CD14-positive monocyte (primary cell): ENCODE measurements around the gene HTR2B. TPM values are rescaled to one million over a fixed set of nuclear protein-coding genes. Genes with fewer than 3 reads are reported as not detected.

Source experiments
- DNase-seq, 3 donors: peaks; one replicate each; pipeline ENCODE4 v3.0.0-alpha.2; 2011 to 2022
- H2AFZ ChIP-seq: 2 replicates; pipeline ENCODE4 v1.6.0; 2012; ENCODE audit warnings: mild to moderate bottlenecking, low read depth, low read length, inconsistent platforms; ENCODE audit not compliant: insufficient read depth, poor library complexity, severe bottlenecking
- H3K27ac ChIP-seq, 2 donors: 1 replicate in 1 of 2; 2 replicates in 1 of 2; pipeline ENCODE4 v1.5.1; 2012 to 2013; ENCODE audit warnings: low read length in 2 of 2, control low read depth in 1 of 2, inconsistent platforms in 1 of 2, low read depth in 1 of 2, mild to moderate bottlenecking in 1 of 2
- H3K27me3 ChIP-seq, 2 donors: one replicate each; pipeline versions ENCODE4 v1.6.0 to v1.6.1; 2011 to 2013; ENCODE audit warnings: low read length in 2 of 2; ENCODE audit not compliant: control insufficient read depth in 2 of 2, insufficient read depth in 2 of 2
- H3K36me3 ChIP-seq, 2 donors: replicated peaks in 1 of 2; 1 replicate in 1 of 2; 2 replicates in 1 of 2; pipeline versions ENCODE4 v1.5.1 to v1.6.1; 2012 to 2013; ENCODE audit warnings: low read length in 2 of 2, control low read depth in 1 of 2, inconsistent platforms in 1 of 2, mild to moderate bottlenecking in 1 of 2; ENCODE audit not compliant: insufficient read depth in 2 of 2, control insufficient read depth in 1 of 2
- H3K4me1 ChIP-seq, 2 donors: 1 replicate in 1 of 2; 2 replicates in 1 of 2; pipeline versions ENCODE4 v1.5.1 to v1.6.1; 2012 to 2013; ENCODE audit warnings: low read length in 2 of 2, control low read depth in 1 of 2, inconsistent platforms in 1 of 2, mild to moderate bottlenecking in 1 of 2, moderate library complexity in 1 of 2; ENCODE audit not compliant: insufficient read depth in 2 of 2, control insufficient read depth in 1 of 2
- H3K4me2 ChIP-seq: replicated peaks from 2 replicates; pipeline ENCODE3; 2012; ENCODE audit warnings: low read length, moderate library complexity, mild to moderate bottlenecking; ENCODE audit not compliant: poor library complexity, severe bottlenecking; ENCODE audit errors: extremely low read depth
- H3K4me3 ChIP-seq, 3 experiments: fragments of 200-600 bp in 1 of 3; sonication (generic) in 1 of 3; replicated peaks in 1 of 3; 1 replicate in 2 of 3; 2 replicates in 1 of 3; pipeline ENCODE4 v1.5.1; 2011 to 2013; ENCODE audit warnings: low read length in 3 of 3, mild to moderate bottlenecking in 3 of 3, control low read depth in 2 of 3, low read depth in 2 of 3, inconsistent platforms in 1 of 3, moderate library complexity in 1 of 3
- H3K79me2 ChIP-seq: 2 replicates; pipeline ENCODE4 v1.6.0; 2012; ENCODE audit warnings: mild to moderate bottlenecking, control low read depth, inconsistent platforms, low read length, moderate library complexity; ENCODE audit not compliant: insufficient read depth
- H3K9ac ChIP-seq: 2 replicates; pipeline ENCODE4 v1.6.0; 2017; ENCODE audit warnings: low read length, mild to moderate bottlenecking; ENCODE audit not compliant: insufficient read depth, poor library complexity, severe bottlenecking
- H3K9me3 ChIP-seq, 2 donors: replicated peaks in 1 of 2; 1 replicate in 1 of 2; 2 replicates in 1 of 2; pipeline versions ENCODE4 v1.5.1 to v1.6.1; 2012 to 2013; ENCODE audit warnings: low read length in 2 of 2, control low read depth in 1 of 2; ENCODE audit not compliant: control insufficient read depth in 1 of 2, insufficient read depth in 1 of 2
- H4K20me1 ChIP-seq: 2 replicates; pipeline ENCODE4 v1.6.0; 2012; ENCODE audit warnings: mild to moderate bottlenecking, low read length, control low read depth, moderate library complexity; ENCODE audit not compliant: insufficient read depth
- H3K27ac Mint-ChIP-seq, 7 donors: one replicate each; pipeline ENCODE4 v1.8.0; 2020; ENCODE audit warnings: mild to moderate bottlenecking in 7 of 7, mixed read lengths in 7 of 7, moderate library complexity in 6 of 7, inconsistent platforms in 2 of 7
- H3K27me3 Mint-ChIP-seq, 3 donors: one replicate each; pipeline ENCODE4 v1.8.0; 2021 to 2022; ENCODE audit warnings: low read depth in 3 of 3, mild to moderate bottlenecking in 3 of 3, mixed read lengths in 3 of 3, moderate library complexity in 3 of 3, inconsistent platforms in 1 of 3
- H3K36me3 Mint-ChIP-seq, 2 donors: one replicate each; pipeline ENCODE4 v1.8.0; 2020; ENCODE audit warnings: mixed read lengths in 2 of 2, inconsistent platforms in 1 of 2, mild to moderate bottlenecking in 1 of 2
- H3K4me1 Mint-ChIP-seq: one replicate; pipeline ENCODE4 v1.8.0; 2020; ENCODE audit warnings: mild to moderate bottlenecking, mixed read lengths
- H3K4me3 Mint-ChIP-seq, 2 donors: one replicate each; pipeline ENCODE4 v1.8.0; 2020; ENCODE audit warnings: mild to moderate bottlenecking in 2 of 2, mixed read lengths in 2 of 2, moderate library complexity in 1 of 2
- H3K9me3 Mint-ChIP-seq, 7 donors: one replicate each; pipeline ENCODE4 v1.8.0; 2020 to 2022; ENCODE audit warnings: mixed read lengths in 7 of 7, mild to moderate bottlenecking in 6 of 7, moderate library complexity in 6 of 7, inconsistent platforms in 2 of 7
- WGBS: methylation state at CpG from one replicate; pipeline ENCODE4 v1.1.5; 2013; ENCODE audit warnings: missing lambda C conversion rate; ENCODE audit not compliant: insufficient coverage; 5-methylcytosine and 5-hydroxymethylcytosine counted together
- intact Hi-C, 2 donors: fragments of 100-400 bp; cut with micrococcal nuclease; formaldehyde crosslinking; loops; one replicate each; pipeline versions ENCODE4 v1.15.0 to v1.15.1; 2023
- polyA plus RNA-seq, 3 donors: library from polyadenylated mRNA; depleted of rRNA in 1 of 3; unstranded in 2 of 3; stranded (reverse) in 1 of 3; fragments of 300-500 nt in 2 of 3; fragments of >200 nt in 1 of 3; fragmentation: Illumina TruSeq in 2 of 3; gene quantifications; 1 replicate in 2 of 3; 2 replicates in 1 of 3; pipeline ENCODE4 v1.2.3, GENCODE V29; 2012 to 2021
- TF ChIP-seq, protein P1 (sequence below): fragments of 200-600 bp; IDR thresholded peaks from one replicate; pipeline ENCODE4 v1.8.0; 2022; ENCODE audit warnings: antibody characterized with exemption, mild to moderate bottlenecking

The HTR2B gene
- polyA plus RNA-seq, 3 donors: not detected

- TF ChIP-seq, protein P1, sequence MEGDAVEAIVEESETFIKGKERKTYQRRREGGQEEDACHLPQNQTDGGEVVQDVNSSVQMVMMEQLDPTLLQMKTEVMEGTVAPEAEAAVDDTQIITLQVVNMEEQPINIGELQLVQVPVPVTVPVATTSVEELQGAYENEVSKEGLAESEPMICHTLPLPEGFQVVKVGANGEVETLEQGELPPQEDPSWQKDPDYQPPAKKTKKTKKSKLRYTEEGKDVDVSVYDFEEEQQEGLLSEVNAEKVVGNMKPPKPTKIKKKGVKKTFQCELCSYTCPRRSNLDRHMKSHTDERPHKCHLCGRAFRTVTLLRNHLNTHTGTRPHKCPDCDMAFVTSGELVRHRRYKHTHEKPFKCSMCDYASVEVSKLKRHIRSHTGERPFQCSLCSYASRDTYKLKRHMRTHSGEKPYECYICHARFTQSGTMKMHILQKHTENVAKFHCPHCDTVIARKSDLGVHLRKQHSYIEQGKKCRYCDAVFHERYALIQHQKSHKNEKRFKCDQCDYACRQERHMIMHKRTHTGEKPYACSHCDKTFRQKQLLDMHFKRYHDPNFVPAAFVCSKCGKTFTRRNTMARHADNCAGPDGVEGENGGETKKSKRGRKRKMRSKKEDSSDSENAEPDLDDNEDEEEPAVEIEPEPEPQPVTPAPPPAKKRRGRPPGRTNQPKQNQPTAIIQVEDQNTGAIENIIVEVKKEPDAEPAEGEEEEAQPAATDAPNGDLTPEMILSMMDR: no peak
- Mint-ChIP-seq H3K27me3 (peaks cover 0 to 2% (median 0%) of the 10 kb centered on the region in 3 donors), H3K27ac (no peak overlapping the region), H3K36me3 (peaks cover 76 to 83% of the 10 kb centered on the region in 2 donors), H3K4me3 (no peak overlapping the region), H3K9me3 (no peaks in the 10 kb centered on the region), H3K4me1 (peaks cover 3% of the 10 kb centered on the region)
- no peaks in the 10 kb centered on the region for H3K4me1 ChIP-seq
- no peaks in the 10 kb centered on the region for H4K20me1 ChIP-seq
- no peak overlapping the region for H2AFZ ChIP-seq
- no peak overlapping the region for H3K4me3 ChIP-seq
- intact Hi-C loops: no loop called here
- no peak for DNase-seq
- H3K4me2 ChIP-seq: no peak overlapping the region
- H3K36me3 ChIP-seq: peaks cover 74 to 94% of the 10 kb centered on the region in 2 donors
- no peak overlapping the region for H3K9ac ChIP-seq
- H3K27me3 ChIP-seq: no peaks in the 10 kb centered on the region
- 100% methylated on average over 3 of the region's 3 CpGs for WGBS
- no peaks in the 10 kb centered on the region for H3K79me2 ChIP-seq
- no peaks in the 10 kb centered on the region for H3K9me3 ChIP-seq
- H3K27ac ChIP-seq: no peak overlapping the region
These were observed 38.2 kb upstream of the HTR2B start for GRCh38 chr2:231163011-231163410.

DNA sequence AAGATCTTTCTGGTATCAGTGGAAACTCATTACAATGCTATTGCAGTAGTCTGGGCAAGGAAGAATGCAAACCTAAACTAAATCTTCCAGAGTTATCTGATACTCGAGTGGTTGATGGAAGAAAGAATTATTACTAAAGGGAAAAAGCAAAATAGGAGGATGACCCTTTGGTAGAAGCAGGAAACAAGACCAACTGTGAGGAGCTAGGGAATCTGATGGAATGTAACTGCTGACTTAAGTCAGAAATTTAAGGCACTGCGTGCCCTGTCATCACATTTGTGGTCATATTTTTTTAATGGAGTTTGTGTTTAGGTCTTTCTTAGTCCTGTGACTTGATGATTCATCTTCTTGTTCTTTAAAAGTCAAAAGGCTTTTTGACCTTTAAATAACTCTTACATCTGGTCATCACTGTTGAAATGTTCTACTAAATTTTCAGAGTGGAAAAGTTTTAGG is 37.1 kb upstream of the HTR2B start:
- Histone ChIP-seq H4K20me1 (no peaks in the 10 kb centered on the region), H3K4me3 (no peak overlapping the region), H3K9me3 (no peaks in the 10 kb centered on the region), H3K9ac (no peak overlapping the region), H2AFZ (no peak overlapping the region), H3K4me2 (no peak overlapping the region), H3K27me3 (no peaks in the 10 kb centered on the region), H3K27ac (no peak overlapping the region), H3K79me2 (no peaks in the 10 kb centered on the region), H3K36me3 (peaks cover 71 to 90% of the 10 kb centered on the region in 2 donors), H3K4me1 (no peaks in the 10 kb centered on the region)
- H3K9me3 Mint-ChIP-seq: no peaks in the 10 kb centered on the region
- peaks cover 69 to 80% of the 10 kb centered on the region in 2 donors for H3K36me3 Mint-ChIP-seq
- TF ChIP-seq, protein P1: no peak
- no peaks in the 10 kb centered on the region for H3K4me1 Mint-ChIP-seq
- H3K27ac Mint-ChIP-seq: peak overlapping the region in 1 of 7 donors; percentile 16
- WGBS: 100% methylated on average over 1 of the region's 2 CpGs
- H3K4me3 Mint-ChIP-seq: no peak overlapping the region
- intact Hi-C loops: no loop called here
- DNase-seq: peak in 1 of 3 donors; percentile 12
- peaks cover 0 to 2% (median 0%) of the 10 kb centered on the region in 3 donors for H3K27me3 Mint-ChIP-seq
